Measurements from ENCODE around the gene SCN2B.

The SCN2B gene

DNA sequence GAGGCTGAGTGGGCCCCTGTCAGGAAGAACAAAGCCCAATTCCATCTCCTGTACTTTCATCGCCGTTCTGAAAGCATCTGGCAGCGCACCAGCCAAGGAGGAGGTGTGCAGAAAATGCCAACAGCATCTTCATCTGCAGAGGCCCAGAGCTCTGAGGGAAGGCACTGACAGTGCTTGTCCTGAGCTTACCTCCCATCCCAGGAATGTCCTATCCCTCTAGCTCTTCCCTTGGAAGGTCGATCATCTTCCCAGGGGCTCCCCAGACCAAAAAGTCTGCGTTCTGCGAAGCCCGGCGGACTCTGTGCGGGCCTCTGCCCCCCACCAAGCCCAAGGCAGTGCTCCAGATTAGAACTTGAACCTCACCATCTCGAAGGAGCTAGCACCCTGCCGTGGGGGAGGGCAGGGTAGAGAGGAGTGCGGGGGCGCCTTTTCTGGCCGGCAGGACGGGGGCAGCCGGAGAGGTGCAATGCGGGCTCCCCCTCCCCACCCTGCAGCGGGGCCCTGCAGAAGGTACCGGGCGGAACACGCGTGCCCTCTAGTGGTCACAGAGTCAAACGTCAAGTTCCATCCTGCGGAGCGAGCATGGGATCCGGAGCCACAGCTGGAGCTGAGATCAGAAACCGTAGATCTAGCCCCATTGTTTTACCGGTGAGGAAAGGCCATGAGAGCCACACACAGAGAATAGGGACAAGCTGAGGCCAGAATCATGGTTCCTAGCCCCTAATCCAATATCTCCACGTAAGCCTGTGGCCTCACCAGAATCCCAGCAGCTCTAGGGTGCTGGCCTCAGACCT, 5.0 kb downstream of the SCN2B start:
- DNase-seq, result peak; percentile 24

DNA sequence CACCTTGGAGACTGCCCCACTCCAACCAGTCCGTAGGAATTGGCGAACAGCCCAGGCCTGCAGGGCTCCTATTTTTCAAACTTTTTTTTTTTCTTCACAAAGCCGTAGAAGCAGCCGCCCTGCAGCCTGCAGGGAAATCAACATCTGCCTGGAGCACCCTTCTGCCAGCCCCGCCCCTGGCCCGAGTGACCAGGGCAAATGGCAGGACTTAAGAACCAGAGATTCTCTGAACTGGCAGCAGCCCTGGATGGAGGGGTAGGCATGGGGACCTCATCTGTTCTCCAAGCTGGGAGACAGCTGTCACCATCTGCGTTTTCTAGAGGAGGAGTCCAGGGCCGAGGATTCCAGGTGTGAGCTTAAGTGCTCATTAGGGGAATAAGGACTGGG, 5.6 kb downstream of the SCN2B start:
- DNase-seq, result no peak

DNA sequence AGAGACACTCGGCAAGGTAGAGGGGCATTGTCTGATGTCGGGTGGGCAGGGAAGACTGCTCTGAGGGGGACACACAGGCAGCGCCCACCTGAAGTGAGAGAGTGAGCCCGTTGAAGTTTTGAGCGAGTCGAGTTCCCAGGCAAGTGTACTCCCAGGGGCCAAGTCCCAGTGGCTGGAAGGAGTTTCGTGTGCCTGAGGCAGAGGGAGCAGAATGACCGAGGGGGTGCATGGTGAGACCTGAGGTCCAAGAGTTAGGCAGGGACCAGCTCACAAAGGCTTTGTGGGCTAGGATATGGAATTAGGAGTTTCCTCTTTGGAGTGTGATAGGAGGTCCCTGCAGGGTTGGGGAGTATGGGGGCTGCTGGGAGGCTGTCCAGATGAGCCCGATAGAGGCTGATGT, 6.2 kb downstream of the SCN2B start:
- no peak for DNase-seq

DNA sequence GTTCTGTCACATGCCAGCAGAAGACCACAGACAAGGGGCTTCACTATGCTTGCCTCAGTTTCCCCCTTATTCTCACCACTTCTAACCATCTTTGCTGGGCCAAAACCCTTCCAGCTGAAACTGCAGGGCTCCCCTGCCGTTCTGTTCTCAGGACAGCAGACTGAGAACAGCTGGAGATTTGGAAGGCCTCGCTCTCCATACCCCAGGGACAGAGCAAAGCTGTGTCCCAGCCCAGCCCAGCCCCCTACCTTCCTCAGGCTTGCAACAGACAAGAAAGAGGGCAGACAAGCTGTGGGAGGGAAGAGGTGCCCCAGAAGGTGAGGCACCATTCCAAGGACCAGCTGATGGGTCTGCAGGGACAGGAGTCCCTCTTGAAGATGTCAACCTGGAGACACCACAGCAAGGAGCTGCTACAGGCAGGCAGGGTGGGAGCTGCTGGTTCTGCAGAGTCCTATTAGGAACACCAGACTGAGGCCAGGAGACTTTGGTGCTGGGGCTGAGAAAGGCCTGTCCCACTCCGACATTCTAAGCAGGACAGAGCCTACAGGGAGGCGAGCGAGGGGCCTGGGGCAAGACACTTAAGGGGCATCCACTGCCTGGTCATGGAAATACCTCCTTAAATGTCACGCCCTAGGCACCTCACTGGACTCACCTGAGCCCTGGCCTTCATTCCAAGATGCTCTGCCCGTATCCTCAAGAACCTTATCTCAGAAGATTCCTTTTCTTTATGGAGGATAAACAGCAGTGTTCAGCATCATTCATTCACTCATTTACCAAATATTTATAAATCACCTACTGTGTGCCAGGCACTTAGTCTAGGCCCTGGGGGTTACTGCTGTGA, 6.9 kb downstream of the SCN2B start:
- no peak for DNase-seq

DNA sequence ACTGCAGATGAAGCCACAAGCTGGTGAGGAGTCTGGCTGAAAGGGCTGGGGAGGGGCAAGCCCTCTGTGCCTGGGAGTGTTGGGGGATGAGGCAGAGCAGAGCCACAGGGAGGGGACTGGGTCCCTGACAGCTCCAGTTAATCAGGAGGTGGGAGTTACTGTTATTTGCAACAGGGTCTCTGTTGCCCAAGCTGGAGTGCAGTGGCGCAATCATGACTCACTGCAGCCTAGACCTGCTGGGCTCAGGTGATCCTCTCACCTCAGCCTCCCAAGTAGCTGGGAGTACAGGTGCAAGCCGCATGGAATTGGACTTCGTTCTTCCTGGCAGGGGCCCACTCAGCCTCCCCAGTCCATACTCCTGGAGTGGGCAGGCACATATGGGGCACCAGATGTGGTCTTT, 7.7 kb downstream of the SCN2B start:
- DNase-seq, result no peak

DNA sequence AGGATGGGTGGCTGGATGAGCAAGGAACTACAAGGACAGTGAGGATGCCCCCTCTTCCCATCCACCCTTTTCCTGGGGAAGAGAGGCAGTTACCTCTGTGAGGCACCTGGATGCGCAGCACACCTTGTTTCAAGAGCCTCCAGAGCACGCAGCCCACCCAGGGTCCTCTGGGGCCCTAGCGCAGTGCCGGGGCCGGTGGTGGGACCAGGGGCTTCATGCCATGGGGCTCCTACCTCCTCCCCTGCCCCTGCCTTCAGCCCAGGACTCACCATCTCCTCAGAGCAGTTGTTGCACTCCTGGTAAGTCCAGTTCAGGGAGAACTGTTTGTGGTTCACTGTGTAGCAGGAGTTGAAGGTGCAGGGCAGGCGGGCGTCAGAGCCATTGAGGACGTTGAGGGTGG, 8.1 kb downstream of the SCN2B start:
- DNase-seq, result no peak

DNA sequence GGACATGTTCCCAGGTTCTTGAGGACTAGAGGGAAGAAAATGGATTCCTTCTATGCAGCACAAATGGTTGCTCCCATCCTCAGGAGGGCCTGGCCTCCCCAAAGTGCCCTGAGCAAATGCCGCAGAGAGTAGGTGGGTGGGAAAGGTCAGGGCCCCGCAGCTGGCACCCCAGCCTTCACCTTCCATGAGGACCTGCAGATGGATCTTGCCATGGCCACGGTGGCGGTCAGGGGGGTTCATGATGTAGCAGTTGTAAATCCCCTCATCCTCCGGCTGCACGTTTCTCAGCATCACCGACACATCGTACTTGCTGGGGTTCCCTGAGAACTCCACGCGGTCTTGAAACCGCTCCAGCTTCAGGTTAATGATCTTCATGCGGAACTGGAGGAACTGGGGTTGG, 8.5 kb downstream of the SCN2B start:
- no peak for DNase-seq

DNA sequence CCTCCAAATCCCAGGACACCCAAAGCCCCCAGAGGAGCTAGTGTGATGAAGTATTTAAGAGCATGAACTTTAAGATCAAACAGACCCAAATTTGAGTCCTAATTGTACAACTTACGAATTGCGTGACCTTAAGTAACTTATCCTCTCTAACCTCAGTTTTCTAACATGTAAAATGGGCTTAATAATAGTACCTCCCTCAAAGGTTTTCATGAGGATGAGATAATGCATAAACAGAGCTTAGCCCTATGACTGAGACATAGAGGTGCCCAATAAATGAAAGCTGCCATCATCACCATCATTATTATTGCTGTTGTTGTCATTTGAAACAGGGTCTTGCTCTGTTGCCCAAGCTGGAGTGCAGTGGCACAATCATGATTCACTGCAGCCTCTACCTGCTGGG, 9.2 kb downstream of the SCN2B start:
- no peak for DNase-seq

DNA sequence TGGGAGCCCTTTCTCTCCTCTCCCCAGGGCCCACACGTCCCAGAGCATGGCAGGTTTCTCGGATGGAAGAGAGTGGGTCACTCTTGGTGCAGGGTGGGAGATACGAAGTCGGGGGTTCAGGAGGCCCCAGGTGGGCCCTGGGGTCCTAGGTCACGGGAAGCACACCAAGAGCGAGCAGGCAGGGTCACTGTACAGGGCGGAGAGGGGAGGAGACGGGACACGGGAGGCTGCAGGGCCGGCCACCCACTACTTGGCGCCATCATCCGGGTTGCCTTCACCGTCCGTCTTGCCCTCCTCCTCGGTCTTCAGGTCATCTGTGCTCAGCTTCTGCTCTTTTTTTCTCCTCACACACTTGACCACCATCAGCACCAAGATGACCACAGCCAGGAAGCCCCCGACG, 9.8 kb downstream of the SCN2B start:
- DNase-seq, result no peak

DNA sequence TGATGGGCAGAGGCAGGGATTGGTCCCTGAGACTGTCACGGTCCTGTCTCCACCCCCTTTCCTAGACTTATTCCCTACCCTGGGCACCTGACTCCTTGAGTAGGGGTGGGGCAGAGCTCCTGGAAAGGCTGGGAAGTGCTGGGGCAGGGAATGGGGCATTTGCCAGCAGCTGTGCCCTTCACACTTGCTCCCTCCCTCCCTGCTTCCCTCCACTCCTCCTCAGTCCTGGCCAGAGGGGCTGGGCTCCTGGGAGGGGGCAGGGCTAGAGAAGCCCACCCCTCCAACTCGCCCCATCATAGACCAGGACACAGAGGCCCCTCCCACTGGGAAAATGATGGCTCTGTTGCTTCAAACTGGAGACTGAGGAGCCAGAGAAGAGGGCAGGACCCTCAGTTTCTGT, 11.6 kb downstream of the SCN2B start:
- no peak for DNase-seq

DNA sequence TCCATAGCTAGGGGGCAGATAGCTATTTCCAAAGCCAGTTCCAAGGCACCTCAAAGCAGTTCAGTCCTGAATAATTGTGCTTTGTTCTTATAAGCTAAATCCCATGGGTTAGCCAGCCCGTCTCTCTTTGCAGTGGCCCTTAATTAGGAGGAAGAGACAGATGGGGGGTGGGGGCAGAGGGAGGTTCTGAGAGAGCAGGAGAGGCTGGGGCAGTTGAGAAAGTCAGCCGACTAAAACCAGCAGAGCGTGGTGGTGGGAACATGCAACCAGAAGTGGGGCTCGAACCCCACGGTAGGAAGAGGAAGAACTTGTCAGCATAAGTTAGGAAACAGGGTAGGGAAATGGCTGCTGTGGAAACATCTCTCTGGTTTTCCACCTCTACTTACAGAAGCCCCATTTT, 12.9 kb downstream of the SCN2B start:
- no peak for DNase-seq

DNA sequence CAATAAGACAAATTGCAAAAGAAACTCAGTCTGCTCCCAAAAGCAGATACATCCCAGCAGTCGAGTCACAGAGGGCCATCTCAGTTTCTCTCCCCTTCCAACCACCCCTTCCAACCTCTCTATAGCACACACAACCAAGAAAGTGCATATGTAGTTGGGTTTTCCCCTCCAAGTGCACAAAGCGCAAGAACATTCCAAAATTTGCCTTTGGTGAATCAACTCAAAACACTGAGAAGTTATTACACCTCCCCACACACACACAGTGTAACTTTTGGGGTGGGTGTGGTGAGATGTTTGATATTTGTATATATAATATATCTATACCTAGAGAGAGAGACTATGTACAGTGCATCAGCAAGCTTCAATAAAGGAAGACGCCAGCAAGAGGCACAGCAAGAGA, 13.6 kb downstream of the SCN2B start:
- DNase-seq, result no peak

DNA sequence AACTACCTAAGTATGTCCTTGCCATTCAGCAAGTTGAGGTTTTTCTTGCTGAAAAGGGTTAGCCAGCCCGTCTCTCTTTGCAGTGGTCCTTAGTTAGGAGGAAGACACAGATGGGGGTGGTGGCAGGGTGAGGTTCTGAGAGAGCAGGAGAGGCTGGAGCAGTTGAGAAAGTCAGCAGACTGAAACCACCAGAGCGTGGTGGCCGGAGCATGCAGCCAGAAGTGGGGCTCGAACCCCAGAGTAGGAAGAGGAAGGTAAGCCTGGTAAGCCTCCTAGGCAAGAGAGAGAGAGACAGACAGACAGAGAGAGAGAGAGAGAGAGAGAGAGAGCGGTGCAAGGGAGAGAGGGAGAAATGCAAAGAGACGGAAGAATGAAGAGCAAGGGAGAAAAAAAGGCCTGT, 14.7 kb downstream of the SCN2B start:
- no peak for DNase-seq

DNA sequence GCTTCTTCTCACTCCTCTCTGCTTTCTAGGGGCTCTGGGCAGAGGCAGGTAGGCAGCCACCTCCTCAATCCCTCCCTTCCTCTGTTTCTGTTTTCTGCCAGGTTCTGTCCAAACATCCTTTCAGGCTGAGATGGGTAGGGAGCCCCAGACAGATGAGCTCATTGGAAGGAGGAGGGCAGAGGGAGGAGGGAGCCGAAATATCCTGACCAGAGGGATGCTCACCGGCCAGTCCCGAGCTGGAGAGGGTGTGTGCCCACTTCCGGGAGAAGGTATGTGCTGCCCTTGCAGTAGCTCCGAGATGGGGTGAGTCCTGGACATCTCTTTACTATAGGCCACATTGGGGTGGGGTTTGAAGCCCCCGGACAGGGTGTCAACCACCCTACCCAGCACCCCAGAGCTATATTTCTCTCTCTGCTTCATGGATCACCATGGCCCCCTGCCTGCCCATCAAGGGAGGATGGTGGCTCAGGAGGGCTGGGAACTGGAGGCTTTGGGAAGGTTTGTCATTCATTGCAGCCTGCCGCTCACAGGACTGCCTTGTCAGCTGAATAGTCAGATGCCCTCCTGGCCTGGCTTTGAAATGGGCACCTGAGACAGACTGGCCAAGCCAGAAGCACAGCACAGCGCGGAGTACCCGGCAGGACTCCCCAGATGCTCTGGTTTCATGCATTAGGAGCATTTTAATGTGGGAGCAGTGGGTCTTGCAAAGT, 19.1 kb downstream of the SCN2B start:
- no peak for DNase-seq

DNA sequence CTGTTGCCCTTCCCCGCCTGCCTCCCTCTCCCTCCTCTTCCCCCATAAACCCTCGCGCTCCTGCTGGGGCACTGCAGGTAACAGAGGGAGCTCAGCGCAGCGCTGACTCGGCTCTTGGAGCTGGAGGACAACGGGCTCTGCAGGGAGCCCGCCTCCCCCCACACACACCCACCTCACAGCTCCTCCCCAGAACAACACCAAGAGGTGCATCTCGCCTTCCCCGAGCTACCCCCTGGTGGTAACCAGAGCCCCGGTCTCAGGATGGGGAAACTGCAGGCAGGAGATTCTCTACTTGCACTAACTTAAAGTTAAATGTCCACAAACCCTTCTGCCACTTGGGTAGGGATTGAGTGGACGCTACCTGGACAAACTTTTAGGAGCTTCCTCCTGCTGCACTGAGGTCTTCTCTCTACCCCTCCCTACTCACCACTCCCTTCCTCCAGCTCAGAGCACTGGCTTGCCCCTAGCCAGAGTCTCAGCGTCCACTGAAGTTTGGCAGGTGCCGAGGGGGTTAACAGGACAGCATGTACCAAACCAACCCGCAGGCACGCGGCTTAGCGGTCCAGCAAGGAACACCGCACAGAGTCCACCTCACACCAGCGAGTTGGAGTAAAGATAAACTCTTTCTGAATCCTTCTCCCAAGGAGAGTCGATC, 19.8 kb downstream of the SCN2B start:
- no peak for DNase-seq

DNA sequence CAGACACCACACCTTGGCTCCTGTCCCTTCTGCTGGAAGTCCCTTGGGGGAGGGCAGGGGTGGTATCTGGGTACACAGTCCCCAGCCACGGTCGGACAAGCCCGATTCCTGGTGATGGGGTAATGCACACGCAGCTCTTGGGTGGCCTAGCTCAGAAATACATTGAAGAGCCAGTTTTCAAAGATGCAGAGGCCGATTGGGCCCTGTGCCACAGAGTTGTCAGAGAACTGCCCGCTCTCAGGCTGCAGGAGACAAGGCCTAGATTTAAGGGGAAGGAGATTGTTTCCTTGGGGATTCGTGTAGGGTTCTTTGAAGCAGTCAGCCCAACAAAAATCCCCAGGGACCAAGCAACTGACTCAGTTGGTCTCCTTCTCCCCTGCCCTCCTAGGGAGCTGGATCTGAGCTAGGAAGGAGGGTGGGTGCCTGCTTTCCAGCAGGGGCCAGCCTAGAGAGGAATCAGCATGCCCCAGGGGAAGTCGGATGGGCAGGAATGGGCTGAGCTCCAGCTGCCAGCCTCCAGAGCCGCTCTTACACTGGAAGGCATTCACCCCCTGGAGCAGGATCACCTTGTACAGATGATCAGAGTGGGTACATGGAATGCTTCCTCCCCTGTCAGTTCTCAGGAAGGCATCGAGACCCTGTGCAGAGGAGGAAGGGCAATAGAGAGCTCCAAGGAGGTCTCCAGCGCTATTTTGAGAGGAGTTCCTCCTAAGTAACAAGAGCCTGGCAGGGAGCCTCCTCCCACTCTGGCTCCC, 20.5 kb downstream of the SCN2B start:
- no peak for DNase-seq

DNA sequence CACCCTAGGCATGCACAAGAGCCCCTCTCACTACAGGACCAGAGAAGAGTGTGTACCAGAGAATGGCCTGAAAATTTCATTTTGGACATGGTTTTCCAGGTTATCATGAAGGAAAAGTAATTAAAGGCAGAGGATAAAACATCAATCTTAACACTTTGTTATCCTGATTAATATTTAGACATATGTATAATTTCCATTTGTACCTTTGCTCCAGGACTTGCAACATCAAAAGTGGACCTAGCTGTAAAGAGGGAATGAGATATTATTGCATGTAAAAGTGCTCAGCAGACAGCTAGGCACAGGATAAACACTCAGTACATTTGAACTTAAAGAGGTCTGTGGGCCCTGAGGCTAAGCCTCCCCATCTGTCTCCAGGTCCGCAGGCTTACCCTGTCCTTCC, 21.8 kb downstream of the SCN2B start:
- DNase-seq, result no peak

DNA sequence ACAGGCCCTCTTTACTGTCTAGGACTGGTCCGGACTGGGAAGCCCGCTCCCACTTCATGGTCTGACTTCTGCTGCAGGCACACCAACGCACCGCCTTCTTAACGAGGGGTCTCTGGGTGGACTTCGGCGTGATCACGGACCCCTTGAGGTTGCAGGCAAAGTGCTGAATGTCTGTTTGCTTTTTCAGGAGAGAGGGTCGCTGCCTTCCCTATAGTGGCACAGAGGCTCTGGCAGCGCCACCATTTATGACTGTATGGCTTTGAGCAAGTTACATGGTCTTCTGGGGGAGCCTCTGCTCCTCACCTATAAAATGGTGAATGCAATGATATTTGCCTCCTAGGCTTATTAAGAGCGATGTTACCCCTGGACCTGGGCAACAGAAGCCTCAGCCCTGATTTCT, 22.5 kb downstream of the SCN2B start:
- no peak for DNase-seq

DNA sequence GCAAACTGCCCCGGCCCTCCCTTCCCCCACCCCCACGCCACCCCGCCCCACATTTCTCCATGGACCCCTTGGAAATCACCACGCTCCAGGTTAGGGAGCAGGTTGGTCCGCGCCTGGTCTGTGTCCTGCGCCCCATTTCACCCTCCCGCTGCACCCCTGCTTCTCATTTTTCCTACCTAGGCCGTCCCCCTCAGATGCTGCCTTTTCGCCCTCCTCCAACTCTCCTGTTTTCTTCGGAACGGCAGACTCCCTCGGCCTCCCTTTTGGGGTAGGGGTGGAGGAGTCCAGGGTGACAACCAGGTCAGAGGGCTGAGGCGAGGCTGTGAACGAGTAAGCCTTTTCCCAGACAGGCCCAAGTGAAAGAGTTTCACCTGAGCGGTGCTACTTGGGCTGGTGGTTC, 22.9 kb downstream of the SCN2B start:
- DNase-seq, result no peak

DNA sequence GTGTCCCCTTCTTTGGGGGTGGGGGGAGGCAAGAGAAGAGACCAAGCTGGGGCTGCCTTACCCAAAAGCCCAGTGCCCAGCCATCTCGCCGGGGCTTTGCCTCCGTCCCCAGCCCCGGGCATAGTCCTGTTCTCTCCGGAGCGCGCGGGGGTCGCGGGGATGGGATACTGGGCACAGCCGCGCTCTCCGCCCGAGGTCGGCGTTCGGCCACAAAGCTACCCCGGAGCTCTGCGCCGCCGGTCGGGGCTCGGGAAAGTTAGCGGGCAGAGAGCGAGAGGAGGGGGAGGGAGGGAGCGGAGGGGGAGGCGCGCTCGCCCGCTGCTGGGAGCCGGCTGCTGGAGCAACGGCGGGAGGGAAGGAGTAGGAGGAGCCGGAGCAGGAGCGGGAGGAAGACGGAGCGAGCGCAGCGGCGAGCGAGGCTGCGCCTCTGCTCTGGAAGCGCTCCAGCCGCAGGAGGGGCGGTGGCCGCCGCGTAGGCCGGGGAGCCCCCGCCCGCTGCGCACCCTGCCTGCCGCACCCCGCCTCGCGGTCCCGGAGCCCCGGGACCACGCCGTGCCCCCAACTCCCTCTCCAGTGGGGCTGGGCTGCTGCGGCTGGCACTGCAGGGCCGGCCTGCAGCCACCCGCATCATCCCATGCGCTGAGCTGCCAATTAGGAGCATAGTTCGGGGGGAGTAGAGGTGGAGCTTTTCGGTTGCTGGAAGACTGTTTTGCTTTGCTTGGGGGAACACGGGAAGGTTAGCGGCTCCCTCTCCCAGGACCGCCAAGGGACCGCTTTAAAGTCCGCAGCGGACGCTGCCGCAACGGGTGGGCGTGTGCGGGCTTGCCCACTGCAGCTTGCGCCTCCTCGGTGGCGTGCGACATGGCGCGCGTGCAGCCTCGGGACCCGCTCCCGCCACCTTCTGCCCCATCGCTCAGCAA, 23.6 kb downstream of the SCN2B start, which contains the start of gene SCN4B:
Gene SCN4B (minus strand): TSS at position 272 of the 920 bp plus-strand sequence. CDS start 150 bp downstream, at position 122.
- DNase-seq, result peak; percentile 26

DNA sequence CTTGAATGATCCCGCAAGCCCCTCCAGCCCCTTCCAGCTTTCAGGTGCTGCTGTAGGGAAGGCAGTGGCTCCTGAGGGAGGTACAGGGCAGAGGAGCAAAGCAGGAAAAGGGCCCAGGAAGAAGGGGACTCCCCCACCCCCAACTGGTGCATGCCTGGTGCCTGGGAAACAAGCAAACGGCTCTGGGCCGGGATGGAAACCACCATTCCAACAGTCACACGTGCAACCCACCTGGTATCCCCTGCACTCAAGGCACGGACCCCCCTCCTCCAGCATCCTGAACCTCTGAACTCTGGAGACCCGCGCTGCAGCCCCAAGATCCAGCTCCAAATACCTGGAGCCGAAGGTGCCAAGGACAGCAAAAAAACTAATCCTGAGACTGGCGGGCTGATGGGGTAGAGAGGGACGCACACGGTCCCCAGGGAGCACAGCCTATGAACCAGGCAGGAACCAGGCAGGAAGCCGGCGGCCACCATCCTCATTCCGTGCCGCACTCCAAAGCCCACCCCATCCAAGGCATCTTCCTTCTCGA, 24.4 kb downstream of the SCN2B start:
- DNase-seq, result no peak
